ENCODE data around the gene VAT1L.

DNA sequence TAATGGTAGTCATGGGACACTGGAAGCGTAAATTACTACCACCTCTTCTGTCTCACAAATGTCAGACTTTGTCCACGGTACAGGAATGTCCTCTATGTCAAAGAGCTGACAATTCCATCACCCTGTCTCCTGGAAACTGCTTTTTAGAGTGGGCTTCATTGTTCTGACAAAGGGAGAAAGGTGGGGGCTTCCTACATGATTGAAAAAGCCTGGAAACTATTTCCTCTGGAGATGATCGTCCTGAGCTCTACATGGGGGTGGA lies 53.1 kb downstream of the VAT1L start:
- TF ChIP-seq, protein P1, sequence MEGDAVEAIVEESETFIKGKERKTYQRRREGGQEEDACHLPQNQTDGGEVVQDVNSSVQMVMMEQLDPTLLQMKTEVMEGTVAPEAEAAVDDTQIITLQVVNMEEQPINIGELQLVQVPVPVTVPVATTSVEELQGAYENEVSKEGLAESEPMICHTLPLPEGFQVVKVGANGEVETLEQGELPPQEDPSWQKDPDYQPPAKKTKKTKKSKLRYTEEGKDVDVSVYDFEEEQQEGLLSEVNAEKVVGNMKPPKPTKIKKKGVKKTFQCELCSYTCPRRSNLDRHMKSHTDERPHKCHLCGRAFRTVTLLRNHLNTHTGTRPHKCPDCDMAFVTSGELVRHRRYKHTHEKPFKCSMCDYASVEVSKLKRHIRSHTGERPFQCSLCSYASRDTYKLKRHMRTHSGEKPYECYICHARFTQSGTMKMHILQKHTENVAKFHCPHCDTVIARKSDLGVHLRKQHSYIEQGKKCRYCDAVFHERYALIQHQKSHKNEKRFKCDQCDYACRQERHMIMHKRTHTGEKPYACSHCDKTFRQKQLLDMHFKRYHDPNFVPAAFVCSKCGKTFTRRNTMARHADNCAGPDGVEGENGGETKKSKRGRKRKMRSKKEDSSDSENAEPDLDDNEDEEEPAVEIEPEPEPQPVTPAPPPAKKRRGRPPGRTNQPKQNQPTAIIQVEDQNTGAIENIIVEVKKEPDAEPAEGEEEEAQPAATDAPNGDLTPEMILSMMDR (IDR thresholded peaks at IDR 0.05; ENCODE audit: low read length): no peak
- no peak for TF ChIP-seq EZH2 (IDR thresholded peaks at IDR 0.05; ENCODE audit: borderline replicate concordance, low read length)

Measured in OCI-LY1 (cell line).